GM19240 (cell line): ENCODE measurements around the gene MAFB.

ENCODE experiments used
- DNase-seq: peaks from one replicate; pipeline ENCODE4 v3.0.0; 2011; ENCODE audit warnings: low spot score; ENCODE audit not compliant: insufficient read length

MAFB gene

DNA sequence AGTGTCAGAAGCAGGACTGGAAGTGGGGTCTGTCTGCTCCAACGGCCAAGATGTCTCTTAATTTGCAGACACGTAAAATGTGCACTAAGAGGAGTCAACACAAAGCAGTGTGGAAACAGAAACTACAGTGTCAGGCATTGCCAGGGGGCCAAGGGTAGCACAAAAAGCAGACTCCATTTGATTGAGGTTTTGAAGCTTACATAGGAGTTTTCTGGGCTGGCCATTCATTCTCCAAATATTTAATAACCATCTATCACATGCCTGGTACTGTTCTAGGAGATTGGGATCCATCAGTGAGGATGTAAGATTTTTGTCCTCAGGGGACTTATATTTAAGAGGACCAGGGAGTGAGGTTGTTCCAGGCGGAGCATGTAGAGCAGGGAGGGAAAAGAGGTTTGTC, 29.5 kb downstream of the MAFB start:
- no peak for DNase-seq

DNA sequence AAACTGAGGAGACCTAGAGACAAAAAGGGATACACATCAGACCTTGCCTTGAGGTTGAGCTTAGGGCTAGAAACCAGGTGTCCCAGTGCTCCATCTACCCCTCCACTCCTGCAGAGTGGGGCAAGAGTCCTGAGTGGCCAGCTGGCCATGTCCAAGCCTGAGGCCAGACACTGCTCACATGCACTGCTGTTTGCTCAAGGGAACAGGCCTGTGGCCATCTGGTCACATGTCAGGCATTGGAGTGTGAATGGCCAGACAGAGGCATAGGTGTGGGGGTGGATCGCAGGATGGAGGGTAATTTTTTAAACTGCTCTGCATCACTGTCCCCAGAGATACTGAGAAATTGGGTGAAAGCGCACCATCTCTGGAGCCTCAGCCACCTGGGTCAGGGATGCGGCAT, 30.5 kb downstream of the MAFB start:
- no peak for DNase-seq

DNA sequence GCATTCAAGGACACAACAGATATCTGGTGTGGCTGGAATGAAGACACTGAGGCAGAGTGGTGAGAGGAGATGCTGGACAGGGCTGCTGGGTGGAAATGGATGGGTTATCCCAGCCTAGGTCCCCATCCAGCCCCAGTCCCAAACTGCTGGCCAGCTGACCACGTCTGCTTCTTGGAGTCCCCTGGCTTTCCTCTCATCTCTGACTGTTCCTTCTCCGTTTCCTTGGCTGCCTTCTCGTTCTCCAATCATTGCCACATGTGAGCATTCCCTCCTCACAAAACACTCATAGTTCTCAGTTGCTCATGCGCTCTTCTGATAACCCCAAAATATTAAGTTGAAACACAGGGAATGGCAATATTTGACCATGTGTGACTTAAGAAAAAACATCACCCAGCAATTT, 31.5 kb downstream of the MAFB start:
- no peak for DNase-seq

DNA sequence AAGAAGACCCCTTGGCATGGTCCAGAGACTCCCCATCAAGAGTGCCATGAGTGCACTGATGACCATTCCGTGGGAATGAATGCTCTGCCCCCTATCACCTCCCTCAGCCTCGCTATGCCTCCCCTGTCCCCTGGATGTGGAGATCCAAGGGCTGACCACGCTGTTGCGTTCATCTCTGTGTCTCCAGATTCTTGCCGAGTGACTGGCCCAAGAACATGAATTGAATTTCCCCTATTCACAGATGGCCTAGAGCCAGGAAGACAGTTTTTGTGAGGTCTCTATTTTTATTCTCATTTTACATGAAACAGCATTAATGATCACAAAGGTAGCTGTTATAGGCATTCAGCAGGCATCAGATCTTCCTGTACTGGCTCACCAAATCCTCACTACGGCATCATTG, 33.6 kb downstream of the MAFB start:
- no peak for DNase-seq

DNA sequence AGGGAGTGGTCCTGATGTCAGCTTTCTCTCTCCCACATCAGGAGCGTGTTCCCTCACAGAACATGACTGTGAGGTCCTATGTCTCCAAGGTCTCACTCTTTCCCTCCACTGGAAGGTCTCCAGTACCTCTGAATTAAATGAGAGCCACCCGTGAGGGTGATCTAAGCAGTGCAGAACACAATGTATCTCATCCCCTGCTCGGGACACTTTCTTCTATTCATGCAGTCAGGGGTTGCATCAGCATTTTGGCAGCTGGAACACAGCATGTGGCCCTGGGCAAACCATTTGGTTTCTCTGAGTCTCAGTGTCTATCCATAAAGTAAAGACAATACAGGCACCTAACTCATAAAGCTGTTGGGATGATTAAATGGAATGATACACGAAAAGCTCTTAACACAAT, 34.2 kb downstream of the MAFB start:
- no peak for DNase-seq

DNA sequence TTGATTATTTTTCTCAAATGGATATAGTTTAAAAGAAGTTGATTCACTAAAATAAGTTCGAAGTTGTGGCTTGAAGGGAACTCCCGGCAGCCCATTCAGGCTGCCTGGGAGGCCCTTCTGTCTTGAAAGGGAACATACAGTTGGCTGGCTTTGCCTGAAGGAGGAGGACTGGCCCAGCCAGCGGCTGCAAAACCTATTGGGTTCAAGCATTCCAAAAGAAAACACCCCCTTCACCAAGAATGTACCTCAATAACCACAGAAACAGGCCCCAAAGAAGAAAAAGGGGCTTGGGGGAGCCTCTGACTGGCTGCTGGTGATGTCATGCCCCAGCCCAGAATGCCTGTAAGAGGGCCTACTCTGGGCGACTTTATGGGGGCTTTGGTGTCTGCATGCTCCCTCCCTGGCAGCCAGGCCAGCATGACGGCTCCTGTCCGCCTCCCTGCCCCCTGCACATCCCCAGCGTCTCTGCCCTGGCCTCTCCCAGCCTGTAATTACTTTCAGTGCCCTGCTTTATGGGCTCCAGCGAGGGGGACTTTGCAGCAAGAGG, 36.5 kb downstream of the MAFB start:
- no peak for DNase-seq

DNA sequence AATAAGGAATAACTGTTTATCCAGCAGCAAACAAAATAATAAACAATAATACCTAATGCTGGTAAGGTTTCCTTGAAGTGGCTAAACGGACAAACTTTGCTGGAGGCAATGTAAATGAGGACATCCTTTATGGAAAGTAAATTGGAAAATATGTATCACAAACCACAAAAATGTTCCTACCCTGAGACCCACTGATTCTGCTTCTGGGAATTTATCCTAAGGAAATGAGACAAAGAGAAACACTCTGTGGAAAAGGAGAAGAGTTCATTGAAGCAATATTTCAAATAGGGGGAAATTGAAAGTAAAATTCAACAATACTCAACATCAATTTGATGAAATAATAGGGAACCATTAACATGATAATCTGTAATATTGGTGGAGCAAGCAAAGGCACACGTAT, 37.9 kb downstream of the MAFB start:
- DNase-seq: no peak

DNA sequence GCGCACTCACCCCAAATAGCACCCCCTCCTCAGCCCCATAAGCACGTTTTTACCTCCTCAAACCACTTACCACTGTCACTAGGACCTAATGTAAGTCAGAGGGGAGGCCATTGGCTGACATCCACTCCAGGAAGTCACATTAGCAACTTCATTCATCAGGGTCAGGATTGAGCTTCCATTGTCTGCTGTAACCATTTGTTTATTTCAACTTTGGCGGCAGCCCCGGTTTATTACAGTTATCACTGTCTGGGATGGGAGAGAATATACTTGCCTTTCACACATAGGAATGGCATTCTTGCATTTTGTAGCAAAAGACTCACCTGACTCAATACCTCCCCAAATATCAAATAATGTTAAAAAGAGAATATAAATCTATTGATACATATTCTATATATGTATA, 38.3 kb downstream of the MAFB start:
- no peak for DNase-seq

DNA sequence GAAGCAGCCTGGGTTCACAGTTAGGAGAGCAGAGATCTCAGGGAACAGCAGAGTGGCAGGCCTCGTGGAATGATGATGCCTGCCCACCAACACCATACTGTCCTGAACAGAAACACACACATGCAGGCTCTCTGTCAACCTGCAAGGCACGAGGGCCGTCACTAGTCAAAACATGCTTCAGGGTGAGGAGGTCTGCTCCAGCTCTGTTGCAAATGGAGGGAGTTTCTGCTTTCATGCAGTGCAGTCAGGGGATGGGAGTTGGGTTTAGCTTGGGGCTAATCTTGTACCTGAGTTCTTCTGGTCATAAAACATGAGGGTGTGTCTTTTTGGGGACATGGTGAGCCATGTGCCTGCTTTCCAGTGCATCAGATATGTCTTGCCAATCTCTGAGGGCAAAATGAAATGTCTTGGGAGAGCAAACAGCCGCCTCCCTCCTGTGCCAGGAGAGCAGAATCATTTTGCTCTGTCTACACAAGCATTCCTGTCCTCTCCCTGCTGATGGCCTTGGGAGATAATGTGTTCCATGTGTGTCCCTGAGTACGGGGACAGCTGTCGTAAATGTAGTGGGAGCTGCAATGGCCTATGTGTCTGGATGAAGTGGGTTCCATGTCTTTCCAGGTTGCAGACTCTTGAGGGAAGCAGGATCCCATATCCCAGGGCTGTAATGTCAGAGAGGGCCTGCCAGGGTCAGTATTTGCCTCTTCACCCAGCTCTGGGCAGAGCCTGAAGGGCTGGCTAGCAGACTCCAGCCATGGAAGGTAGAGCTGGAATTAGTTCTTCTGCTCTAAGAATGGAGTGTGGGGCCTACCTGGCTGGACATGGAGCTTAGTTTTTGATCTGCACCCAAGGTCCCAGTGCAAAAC, 40.6 kb downstream of the MAFB start:
- DNase-seq: no peak

DNA sequence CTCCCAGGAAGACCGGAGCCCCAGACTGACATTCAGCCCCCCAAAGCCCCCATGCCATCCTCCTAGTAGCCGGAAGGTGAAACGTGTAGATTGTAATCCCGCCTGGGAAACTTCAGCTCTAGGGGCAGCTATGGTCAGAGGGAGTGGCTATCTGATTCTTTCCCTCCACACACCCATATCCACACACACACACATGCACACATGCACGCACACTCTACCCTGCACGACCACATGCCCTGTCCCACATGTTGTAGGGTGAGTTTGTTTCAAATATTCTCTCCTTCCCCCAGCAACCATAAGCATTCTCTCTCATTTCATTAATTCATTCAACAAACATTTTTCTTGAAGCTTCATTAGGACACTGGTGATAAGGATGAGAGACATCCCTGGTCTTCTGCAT, 42.2 kb downstream of the MAFB start:
- DNase-seq: no peak

DNA sequence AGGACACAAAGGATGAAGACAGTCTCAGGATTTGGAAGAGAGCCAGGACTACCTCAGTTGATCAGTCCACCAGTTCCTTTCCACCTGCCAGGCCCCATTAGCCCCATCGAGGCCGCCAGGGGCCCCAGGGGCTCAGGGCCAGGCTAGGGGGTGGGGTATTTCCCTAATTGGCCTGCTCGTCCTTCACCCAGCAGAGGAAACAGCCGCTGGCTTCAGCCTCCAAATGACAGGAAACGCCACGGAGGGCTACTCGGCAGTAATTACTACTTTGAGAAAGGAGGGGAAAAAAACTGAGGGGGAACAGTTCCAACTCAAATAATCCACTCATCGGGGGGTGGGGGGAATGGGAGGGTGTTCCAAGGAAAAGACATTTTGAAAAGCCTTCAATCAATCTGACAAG, 42.7 kb downstream of the MAFB start:
- no peak for DNase-seq

DNA sequence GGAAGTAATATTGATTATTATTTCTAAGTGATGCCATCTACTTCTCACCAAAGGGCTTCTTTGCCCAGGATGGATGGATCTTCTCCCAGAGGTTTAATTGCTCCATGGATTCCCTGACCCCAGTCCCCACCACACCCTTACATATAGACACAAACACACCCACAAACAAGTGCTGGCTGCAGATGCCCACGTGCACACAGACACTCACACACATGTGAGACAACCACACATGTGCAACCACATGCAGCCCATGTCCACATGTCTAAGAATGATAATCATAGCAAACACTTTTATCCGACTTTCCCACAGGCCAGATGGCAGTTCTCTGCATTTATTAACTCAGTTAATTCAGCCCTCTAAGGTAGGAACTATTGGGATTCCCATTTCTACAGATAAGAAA, 44.2 kb downstream of the MAFB start:
- DNase-seq: no peak

DNA sequence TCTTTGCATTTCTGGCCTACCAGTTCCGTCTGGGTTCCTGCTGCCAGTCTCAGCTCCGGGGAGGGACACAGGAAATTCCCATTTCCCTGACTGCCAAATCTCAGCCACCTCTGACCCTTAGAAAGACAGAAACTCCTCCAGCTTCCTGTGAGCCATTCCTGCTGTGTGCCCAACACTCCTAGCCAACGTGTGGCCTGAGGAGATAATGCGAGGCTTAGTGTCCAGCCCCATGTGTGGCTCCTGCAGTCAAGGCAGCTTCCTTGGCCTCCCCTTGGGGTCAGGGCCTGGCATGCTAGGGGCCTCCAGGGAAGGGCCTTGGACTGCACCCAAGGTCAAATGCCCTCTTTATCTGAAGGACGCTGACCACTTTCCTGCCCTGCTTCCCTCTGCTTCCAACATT, 45.1 kb downstream of the MAFB start:
- no peak for DNase-seq

DNA sequence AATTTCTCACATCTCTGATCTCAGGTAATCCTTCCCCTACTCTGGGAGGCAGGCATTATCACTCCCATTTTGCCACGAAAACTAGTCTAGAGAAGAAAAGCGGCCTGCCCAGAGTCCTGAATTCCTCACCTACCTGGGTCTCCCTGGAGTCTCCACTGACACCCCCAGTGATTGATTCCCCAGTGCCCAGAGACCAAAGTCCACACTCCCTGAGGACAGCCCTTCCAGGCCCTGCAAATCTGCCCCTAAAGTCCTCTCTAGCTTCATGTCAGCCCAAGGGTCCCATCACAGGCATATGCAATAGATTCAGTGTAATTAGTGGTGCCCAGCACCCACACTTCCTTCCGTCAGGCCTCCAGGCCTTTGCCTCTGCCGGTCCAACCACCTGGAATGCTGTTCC, 47.2 kb downstream of the MAFB start:
- DNase-seq: no peak

DNA sequence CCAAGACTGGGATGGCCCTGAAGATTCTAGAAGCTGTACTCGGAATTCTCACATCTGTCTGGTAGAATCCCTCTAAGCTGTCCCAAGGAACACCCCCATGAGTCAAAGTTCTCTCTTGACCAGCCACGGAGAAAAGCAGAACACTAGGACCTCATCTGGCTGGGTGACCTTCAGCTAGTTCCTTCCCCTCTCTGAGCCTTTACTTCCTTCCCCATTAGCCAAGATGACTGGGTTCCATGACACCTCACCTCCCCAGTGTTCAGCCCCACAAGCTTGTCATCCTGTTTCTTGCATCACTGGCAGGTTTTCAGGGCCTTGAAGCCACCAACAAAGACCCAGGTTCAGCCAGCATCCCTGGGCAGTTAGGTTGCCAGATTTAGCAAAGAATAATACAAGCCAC, 47.8 kb downstream of the MAFB start:
- DNase-seq: no peak

DNA sequence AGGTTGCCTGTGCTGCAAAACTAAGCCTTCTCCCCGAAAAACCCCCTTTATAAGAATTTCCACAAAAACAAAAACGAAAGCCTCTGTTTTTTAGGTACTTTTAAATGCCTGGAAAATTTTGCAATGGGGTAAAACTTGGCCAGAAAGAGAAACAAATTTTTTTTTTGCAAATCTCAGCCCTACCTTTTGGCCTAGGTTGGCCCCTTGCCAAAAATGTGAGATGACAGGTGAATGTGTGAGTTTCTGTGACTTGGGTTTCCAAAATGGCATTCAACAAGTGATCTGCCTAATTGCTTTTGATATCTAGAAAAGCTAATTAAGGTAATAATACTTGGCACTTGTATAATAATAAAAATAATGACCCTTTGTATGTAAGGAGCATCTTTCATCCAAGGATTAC, 48.4 kb downstream of the MAFB start:
- no peak for DNase-seq

DNA sequence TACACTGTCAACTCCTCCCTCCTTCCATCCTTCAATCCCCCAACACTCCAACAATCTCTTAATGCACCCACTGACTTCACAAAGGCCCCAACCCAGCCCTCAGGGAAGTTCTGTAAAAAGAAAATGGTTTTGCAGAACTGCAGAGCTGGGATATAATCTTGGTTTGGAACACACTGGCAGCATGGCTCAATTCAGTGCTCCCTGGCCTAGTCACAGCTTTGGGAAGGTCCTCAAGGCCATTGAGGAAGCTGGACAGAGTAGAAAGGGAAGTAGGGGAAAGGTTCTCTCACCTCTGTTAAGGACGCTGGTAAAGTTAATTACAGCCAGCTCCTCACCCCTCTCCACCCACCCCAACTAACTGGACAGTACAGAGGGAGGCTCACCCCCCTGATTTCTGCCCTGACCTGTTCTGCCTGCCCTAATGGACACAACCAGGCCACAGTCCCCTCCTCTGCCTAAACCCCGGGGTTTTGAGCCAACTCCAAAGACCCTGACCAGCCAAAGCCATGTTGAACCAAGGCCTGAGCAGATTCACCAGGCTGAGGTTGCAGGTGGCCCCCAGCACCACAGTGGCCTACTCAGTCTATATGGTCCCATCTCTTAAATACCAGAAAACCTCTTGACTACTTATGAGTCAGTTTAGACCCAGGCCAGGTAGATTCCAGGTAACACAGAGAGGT, 49.2 kb downstream of the MAFB start:
- no peak for DNase-seq

DNA sequence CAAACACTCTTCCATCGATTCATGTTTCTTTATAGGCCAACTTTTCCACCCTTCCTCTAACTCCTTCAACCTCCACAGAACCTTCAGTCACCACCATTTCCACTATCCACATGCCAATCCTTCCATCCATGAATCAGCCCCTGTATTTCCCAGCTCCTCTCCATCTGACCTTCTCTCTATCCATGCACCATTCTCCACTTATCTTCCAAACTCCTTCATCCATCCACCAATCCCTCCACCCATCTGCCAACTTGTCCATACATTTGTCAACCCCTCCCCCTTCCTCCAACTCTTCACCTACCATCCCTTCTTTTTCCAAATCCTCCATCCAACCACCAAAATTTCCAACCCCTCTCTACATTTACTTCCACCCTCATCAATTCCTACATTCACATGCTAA, 49.9 kb downstream of the MAFB start:
- DNase-seq: no peak

DNA sequence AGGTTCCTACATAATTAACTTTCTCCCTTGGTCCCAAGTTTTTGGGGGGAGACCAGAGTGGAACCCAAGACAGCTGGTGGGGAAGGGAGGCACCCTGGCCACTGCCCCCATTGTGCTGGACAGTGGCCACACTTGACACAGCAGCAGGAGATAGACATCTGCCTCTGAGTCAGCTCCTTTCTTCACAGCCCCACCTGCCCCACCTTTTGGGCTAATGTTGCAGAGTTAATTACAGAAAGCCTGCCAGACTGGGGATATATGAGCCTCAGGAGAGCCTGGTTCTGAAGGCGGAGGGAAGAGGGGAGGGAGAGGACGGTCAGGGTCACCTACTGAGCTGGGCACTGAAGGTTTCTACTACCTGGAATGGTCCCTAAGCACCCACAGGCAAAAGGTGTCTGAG, 50.6 kb downstream of the MAFB start:
- DNase-seq: no peak

DNA sequence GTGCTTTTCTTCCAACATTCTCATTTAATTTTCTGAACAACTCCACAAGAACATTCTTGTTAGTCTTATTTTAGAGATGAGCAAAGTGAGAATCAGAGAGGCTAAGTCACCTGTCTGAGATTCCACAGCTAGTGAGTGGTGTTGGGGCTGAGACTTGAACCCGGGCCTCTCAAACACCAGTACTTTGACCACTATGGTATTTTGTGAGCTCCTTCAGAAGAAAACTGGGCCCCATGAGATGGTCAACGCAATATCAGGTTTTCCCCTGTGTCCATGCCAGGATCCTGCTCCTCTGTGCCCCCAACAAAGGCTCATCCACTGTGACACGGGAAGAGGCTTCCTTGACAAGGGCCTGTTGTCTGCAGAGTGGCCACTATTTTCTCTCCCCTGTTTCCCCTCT, 51.9 kb downstream of the MAFB start:
- no peak for DNase-seq

DNA sequence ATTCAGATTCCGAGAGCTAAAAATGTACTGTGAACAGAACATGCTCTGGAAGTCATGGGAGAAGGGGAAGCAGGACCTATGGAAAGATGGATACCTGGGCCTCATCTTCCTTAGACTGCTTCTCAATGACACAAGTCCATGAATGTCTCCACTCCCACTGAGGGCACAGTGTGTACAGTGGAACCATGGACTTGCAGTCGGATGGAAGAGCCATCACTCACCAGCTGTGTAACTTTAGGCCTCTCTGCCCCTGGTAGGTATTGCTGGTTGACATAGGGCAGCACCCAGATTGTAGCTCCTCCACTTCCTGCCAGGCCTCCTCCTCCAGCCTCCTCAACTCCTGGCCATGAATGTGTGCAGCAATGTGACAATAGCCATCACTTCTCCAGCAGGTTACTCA, 52.5 kb downstream of the MAFB start:
- DNase-seq: no peak

DNA sequence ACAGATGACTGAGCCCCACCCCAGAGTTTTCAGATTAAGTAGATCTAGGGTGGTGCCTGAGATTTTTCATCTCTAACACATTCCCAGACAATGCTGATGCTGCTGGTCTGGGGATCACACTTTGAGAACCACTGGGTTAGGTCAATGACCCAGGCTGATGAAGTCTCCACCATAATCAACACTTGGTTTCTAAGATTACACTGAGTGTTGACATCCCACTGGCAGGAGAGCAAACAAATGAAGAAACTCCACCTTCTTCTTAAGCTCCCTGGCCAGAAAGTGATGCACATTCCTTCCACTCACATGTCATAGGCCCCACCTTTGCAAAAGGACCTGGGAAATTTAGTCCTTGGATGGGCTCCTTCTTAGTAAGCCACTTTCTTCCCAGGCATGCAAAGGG, 53.1 kb downstream of the MAFB start:
- no peak for DNase-seq
